ENCODE data around the gene GZMM. TPM values are rescaled to one million over a fixed set of nuclear protein-coding genes. Genes with fewer than 3 reads are reported as not detected.

GZMM gene
- total RNA-seq, 1 donor from 2014 or later, result not detected

GRCh38 chr19:512547-513365, 31.1 kb upstream of the GZMM start:
- peaks cover 22% of the 10 kb centered on the region for H3K36me3 Mint-ChIP-seq (ENCODE audit: low read depth, unreplicated experiment)
- no peak for TF ChIP-seq CTCF (IDR thresholded peaks at IDR 0.05; ENCODE audit: unreplicated experiment)
- H3K27me3 Mint-ChIP-seq (ENCODE audit: unreplicated experiment), result peaks cover 21% of the 10 kb centered on the region
- no peak overlapping the region for H3K27ac Mint-ChIP-seq (ENCODE audit: unreplicated experiment)
- no peaks in the 10 kb centered on the region for H3K9me3 Mint-ChIP-seq (ENCODE audit: unreplicated experiment)
- no peak for DNase-seq (ENCODE audit: low spot score)
- H3K4me1 Mint-ChIP-seq (ENCODE audit: unreplicated experiment), result peaks cover 24% of the 10 kb centered on the region
- H3K4me3 Mint-ChIP-seq (ENCODE audit: unreplicated experiment), result no peak overlapping the region

- Mint-ChIP-seq H3K4me1 (ENCODE audit: unreplicated experiment) (peaks cover 18% of the 10 kb centered on the region), H3K4me3 (ENCODE audit: unreplicated experiment) (peak overlapping the region; percentile 56)
Observed at GRCh38 chr19:513368-514165, 30.3 kb upstream of the GZMM start.

GRCh38 chr19:514166-514663, 29.6 kb upstream of the GZMM start:
- peaks cover 17% of the 10 kb centered on the region for H3K4me1 Mint-ChIP-seq (ENCODE audit: unreplicated experiment)
- H3K36me3 Mint-ChIP-seq (ENCODE audit: low read depth, unreplicated experiment), result peaks cover 15% of the 10 kb centered on the region
- no peaks in the 10 kb centered on the region for H3K9me3 Mint-ChIP-seq (ENCODE audit: unreplicated experiment)
- TF ChIP-seq CTCF (IDR thresholded peaks at IDR 0.05; ENCODE audit: unreplicated experiment), result no peak
- H3K27ac Mint-ChIP-seq (ENCODE audit: unreplicated experiment), result peak overlapping the region; percentile 22
- H3K4me3 Mint-ChIP-seq (ENCODE audit: unreplicated experiment), result peak overlapping the region; percentile 56
- H3K27me3 Mint-ChIP-seq (ENCODE audit: unreplicated experiment), result peaks cover 12% of the 10 kb centered on the region
- no peak for DNase-seq (ENCODE audit: low spot score)

More at GRCh38 chr19:513368-514165, 30.3 kb upstream of the GZMM start:
- no peaks in the 10 kb centered on the region for H3K9me3 Mint-ChIP-seq (ENCODE audit: unreplicated experiment)
- peaks cover 16% of the 10 kb centered on the region for H3K27me3 Mint-ChIP-seq (ENCODE audit: unreplicated experiment)
- DNase-seq (ENCODE audit: low spot score), result no peak
- no peak overlapping the region for H3K27ac Mint-ChIP-seq (ENCODE audit: unreplicated experiment)
- TF ChIP-seq CTCF (IDR thresholded peaks at IDR 0.05; ENCODE audit: unreplicated experiment), result no peak
- H3K36me3 Mint-ChIP-seq (ENCODE audit: low read depth, unreplicated experiment), result peaks cover 20% of the 10 kb centered on the region

- Mint-ChIP-seq H3K27me3 (ENCODE audit: unreplicated experiment) (peaks cover 20% of the 10 kb centered on the region), H3K4me3 (ENCODE audit: unreplicated experiment) (no peak overlapping the region), H3K9me3 (ENCODE audit: unreplicated experiment) (no peaks in the 10 kb centered on the region), H3K36me3 (ENCODE audit: low read depth, unreplicated experiment) (peaks cover 15% of the 10 kb centered on the region), H3K27ac (ENCODE audit: unreplicated experiment) (no peak overlapping the region), H3K4me1 (ENCODE audit: unreplicated experiment) (peaks cover 9% of the 10 kb centered on the region)
- no peak for DNase-seq (ENCODE audit: low spot score)
- no peak for TF ChIP-seq CTCF (IDR thresholded peaks at IDR 0.05; ENCODE audit: unreplicated experiment)
Observed at GRCh38 chr19:517721-518597, 25.9 kb upstream of the GZMM start.

All from endothelial cell (in vitro differentiated cells).